Measurements from ENCODE around the gene EVL.

EVL gene

GRCh38 chr14:100074431-100075100, 9.3 kb downstream of the EVL start:
- peaks cover 4% of the 10 kb centered on the region; the same call in 1 of the 2 replicates for H3F3A ChIP-seq (ENCODE audit: low read depth)
- H3K79me2 ChIP-seq (ENCODE audit: insufficient read depth, low read length) = peaks cover 95% of the 10 kb centered on the region
- peaks cover 92% of the 10 kb centered on the region for H3K4me1 ChIP-seq (ENCODE audit: insufficient read depth, low read length, poor library complexity, severe bottlenecking)
- H3K4me3 ChIP-seq (ENCODE audit: low read length, poor library complexity, severe bottlenecking) = peak overlapping the region; percentile 41
- no peak overlapping the region for H2AFZ ChIP-seq (ENCODE audit: low read length)
- no peaks in the 10 kb centered on the region for H3K9me2 ChIP-seq (replicated peaks; ENCODE audit: low read depth, low read length)
- H3K9ac ChIP-seq (ENCODE audit: low read depth, low read length, poor library complexity, severe bottlenecking) = peak overlapping the region; percentile 79
- peaks cover 14% of the 10 kb centered on the region for H4K20me1 ChIP-seq (ENCODE audit: insufficient read depth, low read length, poor library complexity, severe bottlenecking)
- H3K4me2 ChIP-seq (ENCODE audit: low read depth, low read length, poor library complexity, severe bottlenecking) = peak overlapping the region; percentile 57
- no peaks in the 10 kb centered on the region for H3K9me3 ChIP-seq (ENCODE audit: insufficient read depth, low read depth, low read length)
- peaks cover 10% of the 10 kb centered on the region; the same call in 1 of the 2 replicates for H3K36me3 ChIP-seq (ENCODE audit: insufficient read depth, low read length)
- no peaks in the 10 kb centered on the region for H3K27me3 ChIP-seq (ENCODE audit: insufficient read depth, low read length, poor library complexity, severe bottlenecking)
- TF ChIP-seq CTCF (conservative IDR thresholded peaks at IDR 0.05; ENCODE audit: low read length) (no peak), EZH2phosphoT487 (IDR thresholded peaks at IDR 0.05; ENCODE audit: borderline replicate concordance) (no peak)

GRCh38 chr14:100075681-100076080, 10.5 kb downstream of the EVL start:
- no peaks in the 10 kb centered on the region for H3K9me3 ChIP-seq (ENCODE audit: insufficient read depth, low read depth, low read length)
- no peaks in the 10 kb centered on the region for H3K27me3 ChIP-seq (ENCODE audit: insufficient read depth, low read length, poor library complexity, severe bottlenecking)
- H3K4me3 ChIP-seq (ENCODE audit: low read length, poor library complexity, severe bottlenecking) = peak overlapping the region; percentile 41
- TF ChIP-seq EZH2phosphoT487 (IDR thresholded peaks at IDR 0.05; ENCODE audit: borderline replicate concordance) (no peak), CTCF (conservative IDR thresholded peaks at IDR 0.05; ENCODE audit: low read length) (no peak)
- H3F3A ChIP-seq (ENCODE audit: low read depth) = peaks cover 8% of the 10 kb centered on the region; the same call in 1 of the 2 replicates
- peaks cover 95% of the 10 kb centered on the region for H3K79me2 ChIP-seq (ENCODE audit: insufficient read depth, low read length)
- peak overlapping the region; percentile 57 for H3K4me2 ChIP-seq (ENCODE audit: low read depth, low read length, poor library complexity, severe bottlenecking)
- no peaks in the 10 kb centered on the region for H3K9me2 ChIP-seq (replicated peaks; ENCODE audit: low read depth, low read length)
- H3K36me3 ChIP-seq (ENCODE audit: insufficient read depth, low read length) = peaks cover 10% of the 10 kb centered on the region; the same call in 1 of the 2 replicates
- H3K4me1 ChIP-seq (ENCODE audit: insufficient read depth, low read length, poor library complexity, severe bottlenecking) = peaks cover 93% of the 10 kb centered on the region
- peak overlapping the region; percentile 79 for H3K9ac ChIP-seq (ENCODE audit: low read depth, low read length, poor library complexity, severe bottlenecking)
- H4K20me1 ChIP-seq (ENCODE audit: insufficient read depth, low read length, poor library complexity, severe bottlenecking) = peaks cover 14% of the 10 kb centered on the region
- no peak overlapping the region for H2AFZ ChIP-seq (ENCODE audit: low read length)

- no peak for TF ChIP-seq EZH2phosphoT487 (IDR thresholded peaks at IDR 0.05; ENCODE audit: borderline replicate concordance)
- peak; percentile 71 for TF ChIP-seq CTCF (conservative IDR thresholded peaks at IDR 0.05; ENCODE audit: low read length)
- Histone ChIP-seq H3K36me3 (ENCODE audit: insufficient read depth, low read length) (peaks cover 10% of the 10 kb centered on the region; the same call in 1 of the 2 replicates), H3K4me1 (ENCODE audit: insufficient read depth, low read length, poor library complexity, severe bottlenecking) (peaks cover 93% of the 10 kb centered on the region), H2AFZ (ENCODE audit: low read length) (no peak overlapping the region), H3F3A (ENCODE audit: low read depth) (peaks cover 8% of the 10 kb centered on the region; the same call in 1 of the 2 replicates), H3K9me2 (replicated peaks; ENCODE audit: low read depth, low read length) (no peaks in the 10 kb centered on the region), H3K27me3 (ENCODE audit: insufficient read depth, low read length, poor library complexity, severe bottlenecking) (no peaks in the 10 kb centered on the region), H4K20me1 (ENCODE audit: insufficient read depth, low read length, poor library complexity, severe bottlenecking) (peaks cover 14% of the 10 kb centered on the region), H3K79me2 (ENCODE audit: insufficient read depth, low read length) (peaks cover 95% of the 10 kb centered on the region), H3K4me2 (ENCODE audit: low read depth, low read length, poor library complexity, severe bottlenecking) (peak overlapping the region; percentile 57), H3K9me3 (ENCODE audit: insufficient read depth, low read depth, low read length) (no peaks in the 10 kb centered on the region), H3K9ac (ENCODE audit: low read depth, low read length, poor library complexity, severe bottlenecking) (peak overlapping the region; percentile 79), H3K4me3 (ENCODE audit: low read length, poor library complexity, severe bottlenecking) (peak overlapping the region; percentile 41)
Observed at GRCh38 chr14:100076133-100076532, 10.9 kb downstream of the EVL start.

All from Loucy (cell line).